ENCODE results near the gene APOL2.
"Not testable (repeated sequence)": the region's sequence is repeated elsewhere in the genome, so short reads cannot be mapped to it uniquely, and the experiment has no call there.

Gene APOL2

DNA sequence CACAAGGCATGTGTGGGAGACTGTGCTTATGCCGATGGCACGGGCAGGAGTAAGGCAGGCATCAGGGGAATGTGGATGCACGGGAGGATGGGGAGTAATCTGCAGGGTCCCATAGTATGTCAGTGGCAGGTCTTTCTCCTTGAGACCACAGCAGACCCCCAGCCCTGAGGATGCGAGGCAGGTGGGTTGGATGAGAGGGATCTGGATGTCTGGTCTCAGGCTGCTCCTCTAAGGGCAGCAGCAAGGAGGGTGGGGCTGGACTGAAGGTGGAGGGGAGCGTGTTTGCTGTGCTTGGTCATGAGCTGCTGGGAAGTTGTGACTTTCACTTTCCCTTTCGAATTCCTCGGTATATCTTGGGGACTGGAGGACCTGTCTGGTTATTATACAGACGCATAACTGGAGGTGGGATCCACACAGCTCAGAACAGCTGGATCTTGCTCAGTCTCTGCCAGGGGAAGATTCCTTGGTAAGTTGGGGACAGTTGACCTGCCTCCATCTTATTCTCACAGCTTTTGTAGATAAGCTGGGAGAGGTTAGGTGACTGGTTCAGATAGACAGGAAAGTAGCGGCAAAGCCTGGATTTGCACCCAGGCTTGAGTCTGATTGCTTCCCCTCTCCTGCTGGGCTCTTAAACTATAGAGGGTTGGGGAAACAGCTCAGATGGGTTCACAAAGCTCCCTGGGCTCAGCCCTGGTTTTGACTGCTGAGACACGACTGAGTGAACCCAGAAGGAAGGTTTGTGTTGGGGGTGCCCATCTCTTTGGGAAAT lies 13.6 kb upstream of the APOL2 start, which contains the start of gene APOL1:
Gene APOL1, plus strand, starts transcription at position 380 of the 769 bp plus-strand sequence. CDS start 1,823 bp downstream, outside the sequence.
- peaks cover 9% of the 10 kb centered on the region for H3K36me3 ChIP-seq
- H3K27ac ChIP-seq, result peak within 1 kb of the TSS; percentile 92
- H3K27me3 ChIP-seq, result no peaks in the 10 kb centered on the region
- peaks cover 14 to 19% of the 10 kb centered on the region in 2 experiments for H3K4me1 ChIP-seq (ENCODE audit: control insufficient read depth in 1 of 2, insufficient read depth in 1 of 2, low read depth in 1 of 2, low read length in 1 of 2)
- peak within 1 kb of the TSS; percentile 64 to 76 for H3K4me3 ChIP-seq (ENCODE audit: low read depth in 1 of 2, low read length in 1 of 2)
- no peak for TF ChIP-seq CTCF (IDR thresholded peaks at IDR 0.05)
- H3K9me3 ChIP-seq, result no peaks in the 10 kb centered on the region

DNA sequence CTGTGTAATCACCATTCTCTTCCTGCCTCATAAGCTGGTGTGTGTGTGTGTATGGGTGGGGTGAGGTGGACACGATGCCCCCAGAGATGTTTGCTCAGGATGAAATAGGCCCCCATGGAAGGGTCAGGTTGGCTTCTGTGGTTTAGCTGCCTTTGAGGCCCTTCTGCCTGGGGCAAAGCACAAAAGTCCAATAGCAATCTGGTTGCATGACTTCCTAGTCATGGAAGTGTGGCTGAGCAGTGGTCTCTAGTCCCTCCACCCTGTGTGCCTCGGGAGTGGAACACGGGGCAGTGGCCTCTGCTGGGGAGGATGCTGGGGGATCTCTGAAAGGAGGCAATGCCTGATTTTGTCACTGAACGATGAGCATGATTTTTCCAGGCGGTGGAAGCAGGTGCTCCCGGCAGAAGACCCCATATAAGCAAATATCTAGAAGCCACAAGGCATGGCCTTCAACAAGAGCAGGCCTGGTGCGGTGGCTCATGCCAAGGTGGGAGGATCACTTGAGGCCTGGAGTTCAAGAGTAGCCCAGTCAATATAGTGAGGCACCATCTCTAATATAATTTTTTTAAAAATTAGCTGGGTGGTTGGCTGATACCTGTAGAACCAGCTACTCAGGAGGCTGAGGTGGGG lies 12.8 kb upstream of the APOL2 start:
- H3K27me3 ChIP-seq, result not testable (repeated sequence)
- Histone ChIP-seq H3K4me3 (ENCODE audit: low read depth in 1 of 2, low read length in 1 of 2) (peak overlapping the region in 1 of 2 experiments; percentile 76), H3K27ac (peak overlapping the region; percentile 92)

GRCh38 chr22:36250292-36250960 lies 11.1 kb upstream of the APOL2 start:
- not testable (repeated sequence) for H3K9me3 ChIP-seq; H3K27me3 ChIP-seq; H3K27ac ChIP-seq; H3K36me3 ChIP-seq; H3K4me3 ChIP-seq (ENCODE audit: low read depth in 1 of 2, low read length in 1 of 2)
- H3K4me1 ChIP-seq (ENCODE audit: control insufficient read depth in 1 of 2, insufficient read depth in 1 of 2, low read depth in 1 of 2, low read length in 1 of 2), result peaks cover 14 to 18% of the 10 kb centered on the region in 2 experiments

More for the DNA sequence above, 12.8 kb upstream of the APOL2 start:
- peaks cover 14 to 18% of the 10 kb centered on the region in 2 experiments for H3K4me1 ChIP-seq (ENCODE audit: control insufficient read depth in 1 of 2, insufficient read depth in 1 of 2, low read depth in 1 of 2, low read length in 1 of 2)
- not testable (repeated sequence) for H3K36me3 ChIP-seq, H3K9me3 ChIP-seq

DNA sequence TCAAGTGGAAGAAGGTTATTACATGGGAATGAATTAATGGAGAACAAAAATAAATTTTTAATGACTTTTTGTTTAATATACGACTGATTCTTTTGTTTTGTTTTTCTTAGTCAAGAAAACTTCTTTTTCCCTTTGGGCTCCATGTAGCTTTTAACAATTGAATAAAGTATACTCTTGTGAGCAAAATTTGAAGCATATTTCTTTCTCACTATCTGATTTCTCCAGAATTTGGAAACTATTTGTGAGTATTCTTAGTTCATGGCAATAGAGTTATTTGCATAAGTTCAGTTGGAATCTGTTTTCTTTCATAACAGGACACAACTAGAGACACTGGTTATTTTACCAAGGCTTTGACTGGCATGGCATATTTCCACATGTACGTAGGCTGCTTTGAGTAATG lies 9.8 kb upstream of the APOL2 start:
- Histone ChIP-seq H3K36me3 (no peaks in the 10 kb centered on the region), H3K27me3 (no peaks in the 10 kb centered on the region), H3K4me1 (ENCODE audit: control insufficient read depth in 1 of 2, insufficient read depth in 1 of 2, low read depth in 1 of 2, low read length in 1 of 2) (peaks cover 14 to 18% of the 10 kb centered on the region in 2 experiments), H3K27ac (no peak overlapping the region), H3K9me3 (no peaks in the 10 kb centered on the region), H3K4me3 (ENCODE audit: low read depth in 1 of 2, low read length in 1 of 2) (no peak overlapping the region)
- TF ChIP-seq CTCF (IDR thresholded peaks at IDR 0.05), result no peak

DNA sequence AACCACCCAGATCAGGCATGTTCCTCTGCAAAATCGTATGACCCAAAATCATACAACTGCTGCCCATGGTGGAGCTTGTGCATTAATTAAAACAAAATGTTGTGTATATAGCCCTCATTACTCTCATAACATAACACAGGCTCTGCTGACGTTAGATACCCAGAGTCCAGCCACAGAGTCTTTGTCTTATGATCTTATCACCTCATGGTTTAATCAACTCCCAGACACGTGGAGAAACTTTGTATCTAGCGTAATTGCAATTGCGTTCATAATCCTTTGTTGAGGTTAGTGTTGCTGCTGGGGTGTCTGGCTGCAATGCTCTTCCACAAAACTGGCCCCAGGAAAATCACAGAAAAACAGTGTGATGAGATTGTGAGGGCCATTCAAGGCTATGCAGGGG lies 8.6 kb upstream of the APOL2 start:
- H3K27me3 ChIP-seq, result no peaks in the 10 kb centered on the region
- no peak overlapping the region for H3K27ac ChIP-seq
- TF ChIP-seq CTCF (IDR thresholded peaks at IDR 0.05), result no peak
- H3K9me3 ChIP-seq, result no peaks in the 10 kb centered on the region
- H3K36me3 ChIP-seq, result no peaks in the 10 kb centered on the region
- no peak overlapping the region for H3K4me3 ChIP-seq (ENCODE audit: low read depth in 1 of 2, low read length in 1 of 2)
- peaks cover 6 to 7% of the 10 kb centered on the region in 2 experiments for H3K4me1 ChIP-seq (ENCODE audit: control insufficient read depth in 1 of 2, insufficient read depth in 1 of 2, low read depth in 1 of 2, low read length in 1 of 2)

DNA sequence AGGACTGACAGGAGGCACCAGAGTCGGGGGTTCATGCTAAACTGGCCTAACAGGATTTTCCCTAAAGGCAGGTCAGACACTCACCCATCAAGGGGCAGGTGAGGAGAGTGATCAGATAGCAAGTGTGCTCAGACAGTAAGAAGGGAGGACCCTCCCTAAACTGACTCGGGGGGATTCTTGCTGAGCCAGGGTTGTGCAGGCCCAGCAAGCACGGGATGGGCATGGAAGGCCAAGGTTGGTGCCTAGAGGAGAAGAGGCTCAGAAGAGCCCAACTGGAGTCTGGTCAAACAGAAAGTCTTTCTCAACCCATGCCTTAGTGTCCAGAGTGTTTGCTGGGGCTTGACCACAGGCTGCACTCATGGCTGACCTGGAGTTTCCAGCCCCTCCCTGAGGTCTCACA lies 7.4 kb upstream of the APOL2 start:
- no peak overlapping the region for H3K4me3 ChIP-seq (ENCODE audit: low read depth in 1 of 2, low read length in 1 of 2)
- H3K9me3 ChIP-seq, result no peaks in the 10 kb centered on the region
- no peak for TF ChIP-seq CTCF (IDR thresholded peaks at IDR 0.05)
- H3K27ac ChIP-seq, result no peak overlapping the region
- no peaks in the 10 kb centered on the region for H3K4me1 ChIP-seq (ENCODE audit: control insufficient read depth in 1 of 2, insufficient read depth in 1 of 2, low read depth in 1 of 2, low read length in 1 of 2)
- no peaks in the 10 kb centered on the region for H3K27me3 ChIP-seq
- H3K36me3 ChIP-seq, result no peaks in the 10 kb centered on the region

Data from neutrophil (primary cell).